ENCODE results near the gene PAK5.

PAK5 gene

GRCh38 chr20:9515214-9515585 is 323.7 kb downstream of the PAK5 start:
- Histone ChIP-seq H3K9me3 (ENCODE audit: control extremely low read depth in 1 of 5, control insufficient read depth in 4 of 5, insufficient read depth in 2 of 5, low read depth in 1 of 5, low read length in 4 of 5) (peaks cover 0 to 2% (median 0%) of the 10 kb centered on the region in 5 experiments), H3K4me1 (ENCODE audit: control extremely low read depth in 1 of 4, control insufficient read depth in 4 of 4, insufficient read depth in 4 of 4, low read length in 3 of 4) (peaks cover 3 to 26% (median 15%) of the 10 kb centered on the region in 4 experiments), H3K4me3 (ENCODE audit: control insufficient read depth in 1 of 7, extremely low read depth in 1 of 7, insufficient read depth in 4 of 7, low read depth in 2 of 7, low read length in 6 of 7) (no peak overlapping the region), H3K36me3 (ENCODE audit: control insufficient read depth in 4 of 4, insufficient read depth in 4 of 4, low read length in 3 of 4) (no peaks in the 10 kb centered on the region), H3K27me3 (replicated peaks in 2 of 5; ENCODE audit: control insufficient read depth in 4 of 5, insufficient read depth in 5 of 5, low read length in 4 of 5) (peaks cover 37 to 99% (median 49%) of the 10 kb centered on the region in 5 experiments), H3K27ac (ENCODE audit: insufficient read depth in 1 of 2, low read depth in 1 of 2, low read length in 2 of 2, poor library complexity in 1 of 2, severe bottlenecking in 2 of 2) (no peak overlapping the region)
- WGBS (ENCODE audit: insufficient coverage) = 21% methylated on average over 5 of the region's 13 CpGs
- DNase-seq = no peak
- ChIA-PET CTCF (interaction anchor here (1.9 kb wide), 1 partner anchor 12 kb away, joined by 6 read pairs; no protein-coding TSS in a partner anchor), POLR2A (no interaction called here)

GRCh38 chr20:9514461-9515213 is 324.2 kb downstream of the PAK5 start, which contains the start of gene LAMP5:
Gene LAMP5, plus strand, starts transcription at chr20:9514590. Its CDS starts 263 bp downstream, at chr20:9514853.
- POLR2A ChIA-PET = no interaction called here
- Histone ChIP-seq H3K4me1 (ENCODE audit: control extremely low read depth in 1 of 4, control insufficient read depth in 4 of 4, insufficient read depth in 4 of 4, low read length in 3 of 4) (peaks cover 3 to 26% (median 15%) of the 10 kb centered on the region in 4 experiments), H3K27me3 (replicated peaks in 2 of 5; ENCODE audit: control insufficient read depth in 4 of 5, insufficient read depth in 5 of 5, low read length in 4 of 5) (peaks cover 35 to 99% (median 50%) of the 10 kb centered on the region in 5 experiments), H3K27ac (ENCODE audit: insufficient read depth in 1 of 2, low read depth in 1 of 2, low read length in 2 of 2, poor library complexity in 1 of 2, severe bottlenecking in 2 of 2) (no peak within 1 kb of the TSS), H3K4me3 (ENCODE audit: control insufficient read depth in 1 of 7, extremely low read depth in 1 of 7, insufficient read depth in 4 of 7, low read depth in 2 of 7, low read length in 6 of 7) (peak within 1 kb of the TSS in 2 of 7 experiments; percentile 16 to 38), H3K9me3 (ENCODE audit: control extremely low read depth in 1 of 5, control insufficient read depth in 4 of 5, insufficient read depth in 2 of 5, low read depth in 1 of 5, low read length in 4 of 5) (peaks cover 0 to 2% (median 0%) of the 10 kb centered on the region in 5 experiments), H3K36me3 (ENCODE audit: control insufficient read depth in 4 of 4, insufficient read depth in 4 of 4, low read length in 3 of 4) (no peaks in the 10 kb centered on the region)
- peak in 2 of 3 donors; percentile 70 to 79 for DNase-seq
- WGBS (ENCODE audit: insufficient coverage) = 0% methylated on average over 21 of the region's 38 CpGs
- CTCF ChIA-PET = interaction anchor here (1.0 to 1.9 kb wide), 2 partner anchors 11 to 576 kb away, joined by 3 to 6 read pairs; no protein-coding TSS in a partner anchor

GRCh38 chr20:9514072-9514460 is 324.8 kb downstream of the PAK5 start:
- ChIA-PET CTCF (interaction anchor here (1.0 to 1.9 kb wide), 2 partner anchors 10 to 577 kb away, joined by 3 to 6 read pairs; no protein-coding TSS in a partner anchor), POLR2A (no interaction called here)
- H3K36me3 ChIP-seq (ENCODE audit: control insufficient read depth in 4 of 4, insufficient read depth in 4 of 4, low read length in 3 of 4) = no peaks in the 10 kb centered on the region
- H3K4me3 ChIP-seq (ENCODE audit: control insufficient read depth in 1 of 7, extremely low read depth in 1 of 7, insufficient read depth in 4 of 7, low read depth in 2 of 7, low read length in 6 of 7) = no peak overlapping the region
- H3K4me1 ChIP-seq (ENCODE audit: control extremely low read depth in 1 of 4, control insufficient read depth in 4 of 4, insufficient read depth in 4 of 4, low read length in 3 of 4) = peaks cover 3 to 26% (median 15%) of the 10 kb centered on the region in 4 experiments
- no peak overlapping the region for H3K27ac ChIP-seq (ENCODE audit: insufficient read depth in 1 of 2, low read depth in 1 of 2, low read length in 2 of 2, poor library complexity in 1 of 2, severe bottlenecking in 2 of 2)
- WGBS (ENCODE audit: insufficient coverage) = 6% methylated on average over 5 of the region's 9 CpGs
- H3K27me3 ChIP-seq (replicated peaks in 2 of 5; ENCODE audit: control insufficient read depth in 4 of 5, insufficient read depth in 5 of 5, low read length in 4 of 5) = peaks cover 39 to 99% (median 52%) of the 10 kb centered on the region in 5 experiments
- no peak for DNase-seq
- H3K9me3 ChIP-seq (ENCODE audit: control extremely low read depth in 1 of 5, control insufficient read depth in 4 of 5, insufficient read depth in 2 of 5, low read depth in 1 of 5, low read length in 4 of 5) = peaks cover 0 to 2% (median 0%) of the 10 kb centered on the region in 5 experiments

- Histone ChIP-seq H3K4me3 (ENCODE audit: control insufficient read depth in 1 of 7, extremely low read depth in 1 of 7, insufficient read depth in 4 of 7, low read depth in 2 of 7, low read length in 6 of 7) (no peak overlapping the region), H3K4me1 (ENCODE audit: control extremely low read depth in 1 of 4, control insufficient read depth in 4 of 4, insufficient read depth in 4 of 4, low read length in 3 of 4) (peaks cover 3 to 44% (median 25%) of the 10 kb centered on the region in 4 experiments), H3K36me3 (ENCODE audit: control insufficient read depth in 4 of 4, insufficient read depth in 4 of 4, low read length in 3 of 4) (no peaks in the 10 kb centered on the region), H3K9me3 (ENCODE audit: control extremely low read depth in 1 of 5, control insufficient read depth in 4 of 5, insufficient read depth in 2 of 5, low read depth in 1 of 5, low read length in 4 of 5) (peaks cover 0 to 2% (median 0%) of the 10 kb centered on the region in 5 experiments), H3K27me3 (replicated peaks in 2 of 5; ENCODE audit: control insufficient read depth in 4 of 5, insufficient read depth in 5 of 5, low read length in 4 of 5) (peaks cover 40 to 99% (median 50%) of the 10 kb centered on the region in 5 experiments), H3K27ac (ENCODE audit: insufficient read depth in 1 of 2, low read depth in 1 of 2, low read length in 2 of 2, poor library complexity in 1 of 2, severe bottlenecking in 2 of 2) (no peak overlapping the region)
- POLR2A ChIA-PET = no interaction called here
- DNase-seq = no peak
- WGBS (ENCODE audit: insufficient coverage) = no CpG with 5 or more reads among the region's 5 CpGs
- CTCF ChIA-PET = no interaction called here
Measured at GRCh38 chr20:9510911-9511310, 328.0 kb downstream of the PAK5 start.

GRCh38 chr20:9509246-9509645 is 329.6 kb downstream of the PAK5 start:
- ChIA-PET POLR2A (no interaction called here), CTCF (no interaction called here)
- DNase-seq = no peak
- Histone ChIP-seq H3K4me3 (ENCODE audit: control insufficient read depth in 1 of 7, extremely low read depth in 1 of 7, insufficient read depth in 4 of 7, low read depth in 2 of 7, low read length in 6 of 7) (no peak overlapping the region), H3K27me3 (replicated peaks in 2 of 5; ENCODE audit: control insufficient read depth in 4 of 5, insufficient read depth in 5 of 5, low read length in 4 of 5) (peaks cover 40 to 97% (median 44%) of the 10 kb centered on the region in 5 experiments), H3K4me1 (ENCODE audit: control extremely low read depth in 1 of 4, control insufficient read depth in 4 of 4, insufficient read depth in 4 of 4, low read length in 3 of 4) (peaks cover 0 to 27% (median 17%) of the 10 kb centered on the region in 4 experiments), H3K36me3 (ENCODE audit: control insufficient read depth in 4 of 4, insufficient read depth in 4 of 4, low read length in 3 of 4) (no peaks in the 10 kb centered on the region), H3K27ac (ENCODE audit: insufficient read depth in 1 of 2, low read depth in 1 of 2, low read length in 2 of 2, poor library complexity in 1 of 2, severe bottlenecking in 2 of 2) (no peak overlapping the region), H3K9me3 (ENCODE audit: control extremely low read depth in 1 of 5, control insufficient read depth in 4 of 5, insufficient read depth in 2 of 5, low read depth in 1 of 5, low read length in 4 of 5) (peaks cover 0 to 2% (median 0%) of the 10 kb centered on the region in 5 experiments)
- 12% methylated on average over 3 of the region's 4 CpGs for WGBS (ENCODE audit: insufficient coverage)

- ChIA-PET POLR2A (no interaction called here), CTCF (no interaction called here)
- Histone ChIP-seq H3K27me3 (replicated peaks in 2 of 5; ENCODE audit: control insufficient read depth in 4 of 5, insufficient read depth in 5 of 5, low read length in 4 of 5) (peaks cover 34 to 95% (median 41%) of the 10 kb centered on the region in 5 experiments), H3K27ac (ENCODE audit: insufficient read depth in 1 of 2, low read depth in 1 of 2, low read length in 2 of 2, poor library complexity in 1 of 2, severe bottlenecking in 2 of 2) (no peak overlapping the region), H3K4me1 (ENCODE audit: control extremely low read depth in 1 of 4, control insufficient read depth in 4 of 4, insufficient read depth in 4 of 4, low read length in 3 of 4) (peaks cover 3 to 32% (median 21%) of the 10 kb centered on the region in 4 experiments), H3K4me3 (ENCODE audit: control insufficient read depth in 1 of 7, extremely low read depth in 1 of 7, insufficient read depth in 4 of 7, low read depth in 2 of 7, low read length in 6 of 7) (peak overlapping the region in 1 of 7 experiments; percentile 1), H3K9me3 (ENCODE audit: control extremely low read depth in 1 of 5, control insufficient read depth in 4 of 5, insufficient read depth in 2 of 5, low read depth in 1 of 5, low read length in 4 of 5) (peaks cover 0 to 2% (median 0%) of the 10 kb centered on the region in 5 experiments), H3K36me3 (ENCODE audit: control insufficient read depth in 4 of 4, insufficient read depth in 4 of 4, low read length in 3 of 4) (no peaks in the 10 kb centered on the region)
- 3% methylated on average over 28 of the region's 30 CpGs for WGBS (ENCODE audit: insufficient coverage)
- DNase-seq = no peak
Measured at GRCh38 chr20:9508696-9509178, 330.1 kb downstream of the PAK5 start.

- no peak for DNase-seq
- Histone ChIP-seq H3K27ac (ENCODE audit: insufficient read depth in 1 of 2, low read depth in 1 of 2, low read length in 2 of 2, poor library complexity in 1 of 2, severe bottlenecking in 2 of 2) (no peak overlapping the region), H3K4me3 (ENCODE audit: control insufficient read depth in 1 of 7, extremely low read depth in 1 of 7, insufficient read depth in 4 of 7, low read depth in 2 of 7, low read length in 6 of 7) (peak overlapping the region in 3 of 7 experiments; percentile 1 to 48 (median 31)), H3K4me1 (ENCODE audit: control extremely low read depth in 1 of 4, control insufficient read depth in 4 of 4, insufficient read depth in 4 of 4, low read length in 3 of 4) (peaks cover 4 to 36% (median 23%) of the 10 kb centered on the region in 4 experiments), H3K9me3 (ENCODE audit: control extremely low read depth in 1 of 5, control insufficient read depth in 4 of 5, insufficient read depth in 2 of 5, low read depth in 1 of 5, low read length in 4 of 5) (peaks cover 0 to 2% (median 0%) of the 10 kb centered on the region in 5 experiments), H3K27me3 (replicated peaks in 2 of 5; ENCODE audit: control insufficient read depth in 4 of 5, insufficient read depth in 5 of 5, low read length in 4 of 5) (peaks cover 32 to 92% (median 41%) of the 10 kb centered on the region in 5 experiments), H3K36me3 (ENCODE audit: control insufficient read depth in 4 of 4, insufficient read depth in 4 of 4, low read length in 3 of 4) (no peaks in the 10 kb centered on the region)
- POLR2A ChIA-PET = no interaction called here
- CTCF ChIA-PET = no interaction called here
- WGBS (ENCODE audit: insufficient coverage) = 1% methylated on average over 17 of the region's 23 CpGs
Measured at GRCh38 chr20:9508240-9508661, 330.6 kb downstream of the PAK5 start.

Data from common myeloid progenitor, CD34-positive (primary cell).